Uterus (tissue), 2 donors: Measurements from ENCODE around the gene FAF1.

Experiments
- POLR2A ChIP-seq, 2 donors: fragments of 450-650 bp; IDR thresholded peaks; one replicate each; pipeline ENCODE4 v1.6.1; 2016; ENCODE audit warnings: antibody characterized with exemption in 2 of 2, mild to moderate bottlenecking in 1 of 2, moderate library complexity in 1 of 2
- TF ChIP-seq, protein P1 (sequence below), 4 experiments: fragments of 200-600 bp in 2 of 4; fragments of 450-650 bp in 2 of 4; sonication (generic) in 2 of 4; IDR thresholded peaks; one replicate each; pipeline ENCODE4 v1.5.1; 2016 to 2019; ENCODE audit warnings: antibody characterized with exemption in 4 of 4, mild to moderate bottlenecking in 2 of 4, moderate library complexity in 1 of 4

- TF ChIP-seq, protein P1, sequence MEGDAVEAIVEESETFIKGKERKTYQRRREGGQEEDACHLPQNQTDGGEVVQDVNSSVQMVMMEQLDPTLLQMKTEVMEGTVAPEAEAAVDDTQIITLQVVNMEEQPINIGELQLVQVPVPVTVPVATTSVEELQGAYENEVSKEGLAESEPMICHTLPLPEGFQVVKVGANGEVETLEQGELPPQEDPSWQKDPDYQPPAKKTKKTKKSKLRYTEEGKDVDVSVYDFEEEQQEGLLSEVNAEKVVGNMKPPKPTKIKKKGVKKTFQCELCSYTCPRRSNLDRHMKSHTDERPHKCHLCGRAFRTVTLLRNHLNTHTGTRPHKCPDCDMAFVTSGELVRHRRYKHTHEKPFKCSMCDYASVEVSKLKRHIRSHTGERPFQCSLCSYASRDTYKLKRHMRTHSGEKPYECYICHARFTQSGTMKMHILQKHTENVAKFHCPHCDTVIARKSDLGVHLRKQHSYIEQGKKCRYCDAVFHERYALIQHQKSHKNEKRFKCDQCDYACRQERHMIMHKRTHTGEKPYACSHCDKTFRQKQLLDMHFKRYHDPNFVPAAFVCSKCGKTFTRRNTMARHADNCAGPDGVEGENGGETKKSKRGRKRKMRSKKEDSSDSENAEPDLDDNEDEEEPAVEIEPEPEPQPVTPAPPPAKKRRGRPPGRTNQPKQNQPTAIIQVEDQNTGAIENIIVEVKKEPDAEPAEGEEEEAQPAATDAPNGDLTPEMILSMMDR (IDR thresholded peaks at IDR 0.05): no peak
- TF ChIP-seq POLR2A (IDR thresholded peaks at IDR 0.05): no peak
Measured at GRCh38 chr1:50453266-50453665, 506.8 kb downstream of the FAF1 start.
